ENCODE results near the gene B3GALNT2.

GRCh38 chr1:235491644-235492043 lies 12.6 kb downstream of the B3GALNT2 start:
- TF ChIP-seq CTCF (IDR thresholded peaks at IDR 0.05) (no peak), POLR2A (IDR thresholded peaks at IDR 0.05) (no peak), POLR2AphosphoS5 (IDR thresholded peaks at IDR 0.05) (no peak)

Measured in breast epithelium (tissue), 3 donors.